HUES6 (cell line): Measurements from ENCODE around the gene CTDSPL2.

Source experiments
- H3K27ac ChIP-seq: 2 replicates; pipeline ENCODE4 v1.7.0; 2013; ENCODE audit warnings: low read depth, mild to moderate bottlenecking, low read length, inconsistent platforms
- H3K27me3 ChIP-seq: 2 replicates; pipeline ENCODE4 v1.6.1; 2013; ENCODE audit warnings: low read length; ENCODE audit not compliant: control insufficient read depth, insufficient read depth
- H3K36me3 ChIP-seq: 2 replicates; pipeline ENCODE4 v1.6.1; 2013; ENCODE audit warnings: low read length; ENCODE audit not compliant: control insufficient read depth, insufficient read depth
- H3K4me1 ChIP-seq: 2 replicates; pipeline ENCODE4 v1.6.1; 2013; ENCODE audit warnings: low read length; ENCODE audit not compliant: control insufficient read depth, insufficient read depth
- H3K4me3 ChIP-seq: 2 replicates; pipeline ENCODE4 v1.5.1; 2013; ENCODE audit warnings: low read depth, low read length
- H3K9ac ChIP-seq: one replicate; pipeline ENCODE4 v1.6.1; 2013; ENCODE audit warnings: mild to moderate bottlenecking, low read length
- H3K9me3 ChIP-seq: 2 replicates; pipeline ENCODE4 v1.6.1; 2013; ENCODE audit warnings: low read depth, low read length; ENCODE audit not compliant: control insufficient read depth, insufficient read depth

CTDSPL2 gene

GRCh38 chr15:44426975-44427755 lies at the start of gene CTDSPL2:
TSS of gene CTDSPL2 (plus strand) at chr15:44427629. CDS start at chr15:44459015, 31,386 bp downstream.
- Histone ChIP-seq H3K9ac (peak within 1 kb of the TSS; percentile 97), H3K9me3 (no peaks in the 10 kb centered on the region), H3K4me1 (0 out of 2 replicates have a peak, but pooled peaks cover 4% of the 10 kb centered on the region), H3K27ac (peak within 1 kb of the TSS; percentile 96), H3K27me3 (no peaks in the 10 kb centered on the region), H3K36me3 (peaks cover 3% of the 10 kb centered on the region; the same call in 1 of the 2 replicates), H3K4me3 (peak within 1 kb of the TSS; percentile 70)

- peaks cover 3% of the 10 kb centered on the region for H3K36me3 ChIP-seq
- no peak overlapping the region for H3K27ac ChIP-seq
- H3K4me3 ChIP-seq: no peak overlapping the region
- no peaks in the 10 kb centered on the region for H3K9me3 ChIP-seq
- no peaks in the 10 kb centered on the region for H3K4me1 ChIP-seq
- no peaks in the 10 kb centered on the region for H3K27me3 ChIP-seq
- H3K9ac ChIP-seq: no peak overlapping the region
These were observed 46.2 kb upstream of the CTDSPL2 start for GRCh38 chr15:44381236-44381635.

GRCh38 chr15:44385344-44385942 lies 42.0 kb upstream of the CTDSPL2 start:
- no peak overlapping the region for H3K27ac ChIP-seq

GRCh38 chr15:44394062-44394461 lies 33.4 kb upstream of the CTDSPL2 start:
- Histone ChIP-seq H3K27ac (no peak overlapping the region), H3K36me3 (no peaks in the 10 kb centered on the region), H3K4me3 (no peak overlapping the region), H3K9ac (no peak overlapping the region), H3K4me1 (no peaks in the 10 kb centered on the region), H3K9me3 (no peaks in the 10 kb centered on the region), H3K27me3 (no peaks in the 10 kb centered on the region)

More at GRCh38 chr15:44385344-44385942, 42.0 kb upstream of the CTDSPL2 start:
- H3K9me3 ChIP-seq: no peaks in the 10 kb centered on the region
- H3K4me3 ChIP-seq: no peak overlapping the region
- no peaks in the 10 kb centered on the region for H3K4me1 ChIP-seq
- no peak overlapping the region for H3K9ac ChIP-seq
- H3K27me3 ChIP-seq: no peaks in the 10 kb centered on the region
- peaks cover 3% of the 10 kb centered on the region for H3K36me3 ChIP-seq

- H3K36me3 ChIP-seq: no peaks in the 10 kb centered on the region
- no peak overlapping the region for H3K27ac ChIP-seq
- no peaks in the 10 kb centered on the region for H3K27me3 ChIP-seq
These were observed 32.9 kb upstream of the CTDSPL2 start for GRCh38 chr15:44394562-44394961.

GRCh38 chr15:44397869-44398268 lies 29.6 kb upstream of the CTDSPL2 start:
- Histone ChIP-seq H3K27ac (no peak overlapping the region), H3K4me3 (no peak overlapping the region), H3K9ac (no peak overlapping the region), H3K9me3 (no peaks in the 10 kb centered on the region), H3K27me3 (no peaks in the 10 kb centered on the region), H3K36me3 (no peaks in the 10 kb centered on the region), H3K4me1 (no peaks in the 10 kb centered on the region)

More at GRCh38 chr15:44394562-44394961, 32.9 kb upstream of the CTDSPL2 start:
- Histone ChIP-seq H3K4me3 (no peak overlapping the region), H3K9me3 (no peaks in the 10 kb centered on the region), H3K9ac (no peak overlapping the region), H3K4me1 (no peaks in the 10 kb centered on the region)

GRCh38 chr15:44414001-44414400 lies 13.4 kb upstream of the CTDSPL2 start:
- H3K9me3 ChIP-seq: no peaks in the 10 kb centered on the region
- no peaks in the 10 kb centered on the region for H3K27me3 ChIP-seq
- H3K4me3 ChIP-seq: no peak overlapping the region
- H3K27ac ChIP-seq: no peak overlapping the region
- no peaks in the 10 kb centered on the region for H3K36me3 ChIP-seq
- no peaks in the 10 kb centered on the region for H3K4me1 ChIP-seq
- H3K9ac ChIP-seq: no peak overlapping the region

- H3K9me3 ChIP-seq: no peaks in the 10 kb centered on the region
- 0 out of 2 replicates have a peak, but pooled peaks cover 4% of the 10 kb centered on the region for H3K4me1 ChIP-seq
- peak overlapping the region; percentile 70 for H3K4me3 ChIP-seq
- peaks cover 5% of the 10 kb centered on the region for H3K36me3 ChIP-seq
- peak overlapping the region; percentile 96 for H3K27ac ChIP-seq
- peak overlapping the region; percentile 97 for H3K9ac ChIP-seq
- H3K27me3 ChIP-seq: no peaks in the 10 kb centered on the region
These were observed 611 bp downstream of the CTDSPL2 start for GRCh38 chr15:44427756-44428724.

GRCh38 chr15:44435893-44436667 lies 8.7 kb downstream of the CTDSPL2 start:
- H3K4me3 ChIP-seq: no peak overlapping the region
- H3K9me3 ChIP-seq: no peaks in the 10 kb centered on the region
- H3K27me3 ChIP-seq: no peaks in the 10 kb centered on the region
- H3K4me1 ChIP-seq: peaks cover 11% of the 10 kb centered on the region
- no peak overlapping the region for H3K27ac ChIP-seq
- peaks cover 10% of the 10 kb centered on the region for H3K36me3 ChIP-seq
- H3K9ac ChIP-seq: no peak overlapping the region

- H3K4me3 ChIP-seq: no peak overlapping the region
- H3K27ac ChIP-seq: no peak overlapping the region
- H3K9ac ChIP-seq: no peak overlapping the region
- H3K27me3 ChIP-seq: no peaks in the 10 kb centered on the region
- H3K4me1 ChIP-seq: peaks cover 20% of the 10 kb centered on the region
- H3K9me3 ChIP-seq: peaks cover 2% of the 10 kb centered on the region; the same call in 1 of the 2 replicates
- H3K36me3 ChIP-seq: peaks cover 4% of the 10 kb centered on the region
These were observed 11.0 kb downstream of the CTDSPL2 start for GRCh38 chr15:44438402-44438801.
